Muscle layer of colon (tissue), 2 donors: ENCODE measurements around the gene GPR26.

Source experiments
- H3K27ac ChIP-seq: one replicate; pipeline ENCODE4 v1.7.0; 2013; ENCODE audit warnings: low read depth, mild to moderate bottlenecking, low read length, moderate library complexity
- H3K27me3 ChIP-seq, 2 donors: one replicate each; pipeline ENCODE4 v1.7.0; 2013; ENCODE audit warnings: low read length in 2 of 2, mild to moderate bottlenecking in 2 of 2; ENCODE audit not compliant: insufficient read depth in 2 of 2, control insufficient read depth in 1 of 2
- H3K36me3 ChIP-seq: one replicate; pipeline ENCODE4 v1.7.0; 2013; ENCODE audit warnings: mild to moderate bottlenecking, low read length; ENCODE audit not compliant: insufficient read depth
- H3K4me1 ChIP-seq: one replicate; pipeline ENCODE4 v1.7.0; 2013; ENCODE audit warnings: mild to moderate bottlenecking, low read length; ENCODE audit not compliant: insufficient read depth
- H3K4me3 ChIP-seq, 2 donors: one replicate each; pipeline ENCODE4 v1.7.0; 2013; ENCODE audit warnings: low read length in 2 of 2, low read depth in 1 of 2, mild to moderate bottlenecking in 1 of 2, moderate library complexity in 1 of 2
- H3K9ac ChIP-seq: one replicate; pipeline ENCODE4 v1.7.0; 2013; ENCODE audit warnings: low read length
- H3K9me3 ChIP-seq: one replicate; pipeline ENCODE4 v1.7.0; 2013; ENCODE audit warnings: mild to moderate bottlenecking, low read length
- donor health status: abdominal sarcoma.
- donor health status: Adenocarcinoma of cecum.

Gene GPR26

DNA sequence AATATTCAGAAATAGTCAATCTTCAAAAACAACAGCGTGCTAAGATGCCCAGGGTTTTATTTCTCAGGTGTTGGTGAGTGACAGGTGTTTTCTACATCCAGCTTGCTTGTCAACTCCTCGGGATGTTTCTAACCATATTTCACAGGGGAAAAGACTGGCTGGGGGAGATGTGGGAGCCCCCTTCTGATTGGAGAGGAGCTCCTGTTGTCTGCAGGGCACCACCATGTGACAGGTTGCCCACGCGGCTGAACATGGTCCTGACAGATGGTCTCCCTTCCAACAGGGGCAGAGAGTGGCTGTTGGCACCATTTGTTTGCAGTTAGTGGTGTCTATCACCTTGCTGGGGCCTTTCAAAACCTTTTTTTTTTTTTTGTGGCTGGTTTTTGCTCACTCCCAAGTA lies 16.5 kb upstream of the GPR26 start:
- Histone ChIP-seq H3K9ac (no peak overlapping the region), H3K9me3 (no peaks in the 10 kb centered on the region), H3K4me3 (no peak overlapping the region), H3K27me3 (no peaks in the 10 kb centered on the region), H3K4me1 (no peaks in the 10 kb centered on the region), H3K36me3 (no peaks in the 10 kb centered on the region), H3K27ac (no peak overlapping the region)

DNA sequence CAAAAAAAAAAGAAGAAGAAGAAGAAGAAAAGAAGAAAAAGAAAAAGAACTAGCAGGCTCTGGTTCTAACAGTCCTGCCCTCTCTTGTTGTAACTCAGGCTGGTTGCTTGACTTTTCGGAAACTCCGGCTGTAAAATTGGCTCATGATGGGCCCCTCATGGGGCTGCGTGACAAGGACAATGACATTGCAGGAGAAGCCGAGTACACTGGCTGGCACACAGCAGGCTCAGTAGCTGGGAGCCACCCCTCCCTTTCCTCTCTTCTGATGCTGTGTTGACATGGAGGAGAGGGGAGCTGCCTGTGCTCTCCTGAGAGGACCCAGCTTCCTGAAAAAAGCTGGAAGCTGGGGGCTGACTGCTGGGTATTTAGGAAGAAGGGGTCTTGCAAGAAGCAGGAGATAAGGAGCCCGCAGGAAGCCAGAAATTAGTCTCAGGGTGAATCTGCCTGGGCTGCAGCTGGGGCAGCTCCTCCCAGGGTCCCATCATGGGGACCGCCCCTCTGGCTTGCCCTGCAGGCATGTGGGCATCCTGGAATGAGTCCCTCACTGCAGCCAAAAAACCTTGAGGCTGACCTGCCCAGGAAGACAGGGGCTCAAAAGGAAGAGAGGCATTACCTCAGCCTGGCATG lies 14.6 kb upstream of the GPR26 start:
- H3K36me3 ChIP-seq: no peaks in the 10 kb centered on the region
- H3K27me3 ChIP-seq: no peaks in the 10 kb centered on the region
- H3K27ac ChIP-seq: no peak overlapping the region
- H3K4me1 ChIP-seq: no peaks in the 10 kb centered on the region
- H3K4me3 ChIP-seq: no peak overlapping the region
- H3K9me3 ChIP-seq: no peaks in the 10 kb centered on the region
- H3K9ac ChIP-seq: no peak overlapping the region

DNA sequence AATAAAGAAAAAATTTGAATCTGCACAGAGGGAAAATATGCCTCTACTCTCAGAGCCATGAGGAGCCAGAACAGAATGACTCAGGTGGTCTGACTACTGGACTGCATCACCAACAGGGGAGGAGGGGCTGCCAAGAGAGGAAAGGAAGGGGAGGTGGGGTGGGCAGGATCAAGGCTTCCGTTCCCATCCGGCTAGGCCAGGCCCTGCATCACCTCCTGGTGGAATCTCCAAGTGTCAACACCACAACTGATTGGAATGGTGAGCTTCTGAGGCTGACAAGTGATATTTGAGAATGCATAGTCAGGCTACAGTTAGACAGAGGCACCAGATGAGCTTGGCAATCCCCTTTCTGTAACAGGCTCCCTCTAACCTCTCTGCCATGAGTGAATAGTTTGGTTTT lies 10.4 kb upstream of the GPR26 start:
- no peaks in the 10 kb centered on the region for H3K27me3 ChIP-seq
- no peaks in the 10 kb centered on the region for H3K36me3 ChIP-seq
- no peaks in the 10 kb centered on the region for H3K4me1 ChIP-seq
- H3K27ac ChIP-seq: no peak overlapping the region
- H3K4me3 ChIP-seq: no peak overlapping the region
- H3K9ac ChIP-seq: no peak overlapping the region
- H3K9me3 ChIP-seq: no peaks in the 10 kb centered on the region

DNA sequence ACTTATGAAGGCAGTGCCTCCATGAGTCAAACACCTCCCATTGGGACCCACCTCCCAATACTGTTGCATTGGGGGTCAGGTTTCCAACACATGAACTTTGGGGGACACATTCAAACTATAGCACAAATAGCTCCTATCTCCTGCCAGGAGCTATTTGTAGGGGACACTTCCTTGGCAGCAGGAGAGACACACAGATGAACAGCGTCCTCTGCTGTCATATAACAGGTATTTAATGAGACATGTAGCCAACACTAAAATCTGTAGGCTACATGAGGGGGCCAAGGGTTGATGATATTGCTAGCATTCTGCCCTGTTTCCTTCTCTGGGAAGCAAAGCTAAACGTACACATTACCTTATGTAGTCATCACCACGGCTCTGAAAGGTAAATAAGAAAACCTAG lies 2.6 kb upstream of the GPR26 start:
- no peaks in the 10 kb centered on the region for H3K4me1 ChIP-seq
- H3K36me3 ChIP-seq: no peaks in the 10 kb centered on the region
- no peak overlapping the region for H3K27ac ChIP-seq
- no peak overlapping the region for H3K9ac ChIP-seq
- H3K9me3 ChIP-seq: no peaks in the 10 kb centered on the region
- no peak overlapping the region for H3K4me3 ChIP-seq
- H3K27me3 ChIP-seq: peaks cover 10 to 35% of the 10 kb centered on the region in 2 donors

DNA sequence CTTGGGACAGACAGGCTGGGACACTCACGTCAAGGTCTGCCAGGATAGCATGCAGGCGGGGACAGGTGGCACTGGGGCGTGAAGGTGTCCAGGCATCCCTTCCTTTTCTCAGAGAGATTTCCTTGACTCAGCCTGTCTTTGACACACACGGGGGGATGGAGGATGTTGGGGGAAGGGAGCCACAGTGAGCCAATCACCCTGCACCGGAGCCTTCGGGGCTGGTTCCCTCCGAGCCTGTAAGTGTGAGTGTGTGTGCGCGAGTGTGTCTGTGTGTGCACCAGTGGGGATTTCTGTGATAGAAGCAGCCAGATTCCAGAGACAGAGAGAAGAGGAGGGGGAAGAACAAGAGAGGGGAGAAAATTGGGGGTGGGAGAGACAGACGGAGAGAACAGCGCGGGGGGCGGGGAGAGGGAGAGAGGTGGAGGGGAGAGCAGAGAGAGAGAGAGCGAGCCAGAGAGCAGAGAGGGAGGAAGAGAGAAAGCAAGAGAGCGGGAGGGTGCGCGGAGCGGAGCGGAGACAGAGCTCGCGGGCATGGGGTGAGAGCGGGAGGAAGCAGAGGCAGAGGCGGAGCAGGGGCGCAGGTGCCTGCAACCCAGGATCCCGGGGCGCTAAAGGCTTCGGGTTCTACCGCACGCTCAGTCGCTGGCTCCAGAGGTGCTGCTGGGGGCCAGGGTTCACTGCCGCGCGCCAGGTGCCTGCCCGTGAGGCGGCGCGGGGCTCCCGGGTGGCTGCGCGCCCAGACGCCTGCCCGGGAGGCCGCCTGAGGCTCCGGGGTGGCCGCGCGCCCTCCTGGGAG lies 466 bp upstream of the GPR26 start:
- Histone ChIP-seq H3K9me3 (no peaks in the 10 kb centered on the region), H3K27ac (no peak overlapping the region), H3K4me3 (no peak overlapping the region), H3K4me1 (no peaks in the 10 kb centered on the region), H3K9ac (no peak overlapping the region), H3K36me3 (no peaks in the 10 kb centered on the region), H3K27me3 (peaks cover 10 to 35% of the 10 kb centered on the region in 2 donors)

DNA sequence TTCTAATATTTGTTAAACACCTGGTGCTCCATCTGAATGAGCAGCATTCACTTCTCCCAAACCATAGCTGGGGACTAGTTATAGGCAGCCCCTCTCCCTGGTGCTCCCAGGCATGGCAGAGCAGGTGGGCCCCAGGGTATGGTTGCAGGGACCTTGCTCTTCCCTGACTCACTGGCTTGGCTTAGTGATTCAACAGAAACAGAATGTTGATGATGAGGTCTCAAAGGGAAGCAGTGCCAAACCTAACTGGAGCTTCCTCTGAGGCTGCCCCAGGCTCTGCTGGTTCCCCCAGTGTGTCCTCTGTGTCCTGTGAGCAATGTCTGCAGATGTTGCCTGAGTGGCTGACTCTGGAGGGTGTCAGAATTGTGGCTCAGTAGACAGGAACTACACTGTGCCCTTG lies 3.7 kb downstream of the GPR26 start:
- Histone ChIP-seq H3K27ac (no peak overlapping the region), H3K36me3 (no peaks in the 10 kb centered on the region), H3K4me3 (no peak overlapping the region), H3K9me3 (no peaks in the 10 kb centered on the region), H3K4me1 (no peaks in the 10 kb centered on the region), H3K27me3 (peaks cover 5 to 26% of the 10 kb centered on the region in 2 donors), H3K9ac (no peak overlapping the region)

DNA sequence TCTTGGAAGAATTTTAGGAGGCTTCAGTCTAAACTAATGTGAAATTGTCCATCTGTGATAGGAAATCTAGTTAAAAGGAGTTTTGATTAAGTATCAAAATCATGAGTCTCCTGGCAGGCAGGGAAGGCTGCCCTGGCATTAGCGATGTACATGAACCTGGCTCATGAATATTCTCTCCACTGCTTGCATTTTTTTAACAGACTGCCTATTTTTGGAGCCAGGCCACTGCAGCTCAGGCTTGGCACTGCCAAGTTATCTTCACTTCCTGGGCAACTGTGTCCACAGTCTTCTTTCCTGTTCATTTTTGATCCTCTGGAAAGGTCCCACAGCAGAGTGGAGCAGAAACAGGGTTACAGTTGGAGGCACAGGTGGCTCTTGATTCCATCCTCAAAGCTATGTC lies 7.0 kb downstream of the GPR26 start:
- Histone ChIP-seq H3K9me3 (no peaks in the 10 kb centered on the region), H3K27ac (no peak overlapping the region), H3K4me3 (no peak overlapping the region), H3K27me3 (peaks cover 0 to 1% of the 10 kb centered on the region in 2 donors), H3K9ac (no peak overlapping the region), H3K4me1 (no peaks in the 10 kb centered on the region), H3K36me3 (no peaks in the 10 kb centered on the region)

DNA sequence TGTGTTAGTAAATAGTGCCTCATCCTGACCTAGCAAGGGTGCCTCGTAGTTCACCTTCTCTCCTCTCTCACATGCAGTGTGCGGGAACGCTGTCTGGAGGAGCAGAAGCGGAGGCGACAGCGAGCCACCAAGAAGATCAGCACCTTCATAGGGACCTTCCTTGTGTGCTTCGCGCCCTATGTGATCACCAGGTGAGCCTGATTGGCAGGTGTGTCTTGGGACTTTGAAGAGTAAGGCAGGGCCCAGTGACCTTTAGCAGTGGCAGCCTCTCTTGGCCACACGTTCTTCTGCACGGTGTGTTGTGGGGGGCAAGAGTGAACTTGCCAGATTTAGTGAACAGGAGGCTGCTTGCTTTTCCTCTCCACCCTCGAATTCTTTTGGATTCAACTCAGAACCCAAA lies 8.6 kb downstream of the GPR26 start:
- Histone ChIP-seq H3K9ac (no peak overlapping the region), H3K4me3 (no peak overlapping the region), H3K27ac (no peak overlapping the region), H3K36me3 (no peaks in the 10 kb centered on the region), H3K4me1 (no peaks in the 10 kb centered on the region), H3K27me3 (no peaks in the 10 kb centered on the region), H3K9me3 (no peaks in the 10 kb centered on the region)

DNA sequence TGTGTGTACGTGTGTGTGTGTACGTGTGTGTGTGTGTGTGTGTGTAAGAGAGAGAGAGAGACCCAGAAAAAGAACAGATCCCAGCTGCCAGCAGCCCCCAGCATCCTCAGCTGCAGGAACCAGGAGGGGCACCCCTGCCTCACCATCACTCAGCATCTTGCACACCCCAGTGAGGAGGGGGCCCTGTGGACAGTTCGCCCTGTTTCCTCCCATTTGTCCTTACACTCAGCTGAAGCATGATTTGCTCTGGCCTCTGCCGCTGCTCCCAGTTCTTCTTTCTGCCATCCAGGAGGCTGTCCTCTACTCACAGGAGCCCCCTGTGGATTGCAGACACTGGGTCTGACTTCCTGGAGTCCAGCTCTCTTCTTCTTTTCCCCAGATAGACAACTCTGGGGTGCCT lies 9.7 kb downstream of the GPR26 start:
- H3K4me3 ChIP-seq: no peak overlapping the region
- no peak overlapping the region for H3K27ac ChIP-seq
- no peaks in the 10 kb centered on the region for H3K9me3 ChIP-seq
- H3K4me1 ChIP-seq: no peaks in the 10 kb centered on the region
- no peak overlapping the region for H3K9ac ChIP-seq
- H3K27me3 ChIP-seq: no peaks in the 10 kb centered on the region
- no peaks in the 10 kb centered on the region for H3K36me3 ChIP-seq

DNA sequence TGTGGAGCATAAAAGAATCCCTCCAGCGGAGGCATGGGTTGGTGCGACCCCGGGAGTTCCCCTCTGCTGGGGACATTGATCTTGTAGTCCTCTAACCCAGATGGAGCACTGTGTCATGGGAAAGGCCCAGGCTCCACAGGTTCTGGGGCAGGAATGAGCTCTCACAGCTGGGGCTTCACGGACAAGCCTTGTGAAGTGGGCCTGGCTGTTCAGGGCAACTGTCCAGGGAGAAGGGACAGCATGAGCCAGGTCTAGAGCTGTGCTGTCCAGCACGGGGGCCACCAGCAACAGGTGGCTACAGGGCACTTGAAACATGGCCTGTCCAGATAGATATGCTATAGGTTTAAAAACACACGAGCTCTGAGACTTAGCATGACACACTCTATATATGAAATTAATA lies 11.4 kb downstream of the GPR26 start:
- Histone ChIP-seq H3K36me3 (no peaks in the 10 kb centered on the region), H3K27me3 (no peaks in the 10 kb centered on the region)

DNA sequence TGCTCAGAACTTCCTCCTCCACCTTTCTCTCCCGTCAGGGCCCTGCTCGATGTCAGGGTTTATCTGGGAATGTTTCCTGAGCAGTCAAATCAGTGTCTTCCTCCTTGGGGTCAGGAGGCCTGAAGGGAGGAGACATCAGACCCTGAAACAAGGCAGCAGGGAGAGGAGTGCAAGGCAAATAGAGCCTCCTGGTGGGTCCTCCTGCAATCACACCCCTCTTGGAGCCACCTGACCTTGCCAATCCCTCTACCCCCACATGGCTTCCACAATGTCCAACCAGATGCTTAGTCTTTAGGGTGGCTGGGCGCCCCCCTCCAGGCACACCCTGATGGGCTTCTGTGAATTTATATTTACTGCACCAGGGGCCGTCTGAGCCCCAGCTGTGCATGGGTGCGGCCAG lies 12.2 kb downstream of the GPR26 start:
- Histone ChIP-seq H3K27ac (no peak overlapping the region), H3K9me3 (no peaks in the 10 kb centered on the region), H3K4me3 (no peak overlapping the region), H3K4me1 (no peaks in the 10 kb centered on the region), H3K27me3 (no peaks in the 10 kb centered on the region), H3K9ac (no peak overlapping the region), H3K36me3 (no peaks in the 10 kb centered on the region)

More for the DNA sequence above, 11.4 kb downstream of the GPR26 start:
- Histone ChIP-seq H3K9me3 (no peaks in the 10 kb centered on the region), H3K9ac (no peak overlapping the region), H3K27ac (no peak overlapping the region), H3K4me1 (no peaks in the 10 kb centered on the region), H3K4me3 (no peak overlapping the region)

DNA sequence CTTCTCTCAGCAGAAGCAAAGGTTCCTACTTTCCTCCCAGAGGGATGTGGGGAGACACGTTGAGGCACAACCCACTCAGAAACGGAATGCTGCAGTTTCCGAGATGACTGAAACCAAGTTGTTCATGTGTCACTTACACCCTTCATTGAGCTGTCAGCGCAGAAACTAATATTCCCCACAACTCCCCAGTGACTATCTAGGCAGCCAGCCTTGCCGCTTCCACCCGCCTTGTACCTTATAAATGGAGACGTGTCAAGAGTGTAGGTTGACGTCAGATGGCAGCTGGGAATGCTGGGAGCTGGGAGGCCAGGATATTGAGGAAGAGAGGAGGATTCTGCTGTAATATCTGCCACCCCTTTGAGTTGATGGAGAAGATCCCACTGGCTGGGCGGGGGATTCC lies 15.1 kb downstream of the GPR26 start:
- no peaks in the 10 kb centered on the region for H3K36me3 ChIP-seq
- H3K27me3 ChIP-seq: no peaks in the 10 kb centered on the region
- no peak overlapping the region for H3K9ac ChIP-seq
- no peaks in the 10 kb centered on the region for H3K4me1 ChIP-seq
- H3K4me3 ChIP-seq: no peak overlapping the region
- H3K27ac ChIP-seq: no peak overlapping the region
- H3K9me3 ChIP-seq: no peaks in the 10 kb centered on the region
